Right cardiac atrium (tissue), 5 donors: ENCODE measurements around the gene TTLL5. TPM values are rescaled to one million over a fixed set of nuclear protein-coding genes. Genes with fewer than 3 reads are reported as not detected.
"Not testable (repeated sequence)": the region's sequence is repeated elsewhere in the genome, so short reads cannot be mapped to it uniquely, and the experiment has no call there.

Experiments
- ATAC-seq, 2 donors: fragments of 200-7000 bp; cut with Tn5 transposase; one replicate each; pipeline versions ENCODE4 v1.8.0 to v1.9.1; 2020; ENCODE audit warnings: moderate library complexity in 2 of 2, mild to moderate bottlenecking in 1 of 2
- DNase-seq, 3 donors: peaks; one replicate each; pipeline ENCODE4 v3.0.0-alpha.2; 2020
- H3K27ac ChIP-seq: one replicate; pipeline ENCODE4 v1.5.1; 2013; ENCODE audit warnings: mild to moderate bottlenecking, low read length, control low read depth, moderate library complexity
- H3K27me3 ChIP-seq: one replicate; pipeline ENCODE4 v1.6.1; 2013; ENCODE audit not compliant: control insufficient read depth, insufficient read depth
- H3K4me1 ChIP-seq: one replicate; pipeline ENCODE4 v1.6.1; 2013; ENCODE audit warnings: low read length; ENCODE audit not compliant: control insufficient read depth, insufficient read depth
- H3K4me3 ChIP-seq: one replicate; pipeline ENCODE4 v1.5.1; 2013; ENCODE audit warnings: low read length, control low read depth
- H3K9me3 ChIP-seq: one replicate; pipeline ENCODE4 v1.6.1; 2013; ENCODE audit warnings: low read length; ENCODE audit not compliant: control insufficient read depth
- WGBS: extraction: QIAGEN DNeasy Blood & Tissue Kit; methylation state at CpG from one replicate; pipeline ENCODE4 v1.1.7; 2013; 5-methylcytosine and 5-hydroxymethylcytosine counted together
- intact Hi-C, 4 donors: fragments of 100-400 bp; cut with DNase I; formaldehyde crosslinking; loops; one replicate each; pipeline versions ENCODE4 v1.11.0 to v1.14.0; 2022 to 2023
- polyA plus RNA-seq: library from polyadenylated mRNA; stranded (reverse); fragments of 200-250 nt; gene quantifications from one replicate; pipeline ENCODE4 v1.2.3, GENCODE V29; 2013
- total RNA-seq, 4 donors: library from RNA; stranded (reverse); fragmentation: NEBNext Ultra II Directional; extraction: Animal tissue kit (Norgen Biotek cat#: 25700); gene quantifications; one replicate each; pipeline ENCODE4 v1.2.1, GENCODE V29; 2021
- donor health status: healthy with polysubstance abuse.
- donor health status: DM: no; HTN: yes; CAD: no.
- donor health status: DM: no; HTN: no; CAD: no.
- donor health status: DM: no; HTN: yes; CAD: no; lungs with severe emphysema.
- donor health status: DM: yes; HTN: yes; CAD: no.

TTLL5 gene
- total and polyA plus RNA-seq, 5 donors = 8.0 to 22.2 (median 20.0) TPM

GRCh38 chr14:75911883-75912282 lies 250.8 kb downstream of the TTLL5 start:
- intact Hi-C loops = no loop called here
- H3K4me3 ChIP-seq = no peak overlapping the region
- H3K27me3 ChIP-seq = no peaks in the 10 kb centered on the region
- no peaks in the 10 kb centered on the region for H3K9me3 ChIP-seq
- 41% methylated on average over 7 of the region's 7 CpGs for WGBS
- DNase-seq (peak in 2 of 3 donors; percentile 52 to 72), ATAC-seq (peak; percentile 56 to 86)
- H3K27ac ChIP-seq = no peak overlapping the region
- no peaks in the 10 kb centered on the region for H3K4me1 ChIP-seq

GRCh38 chr14:75913183-75913582 lies 252.1 kb downstream of the TTLL5 start:
- WGBS = 93% methylated on average over 2 of the region's 2 CpGs
- Histone ChIP-seq H3K4me1 (no peaks in the 10 kb centered on the region), H3K27ac (no peak overlapping the region), H3K27me3 (no peaks in the 10 kb centered on the region), H3K4me3 (no peak overlapping the region), H3K9me3 (no peaks in the 10 kb centered on the region)
- DNase-seq (no peak), ATAC-seq (no peak)
- intact Hi-C loops = no loop called here

DNA sequence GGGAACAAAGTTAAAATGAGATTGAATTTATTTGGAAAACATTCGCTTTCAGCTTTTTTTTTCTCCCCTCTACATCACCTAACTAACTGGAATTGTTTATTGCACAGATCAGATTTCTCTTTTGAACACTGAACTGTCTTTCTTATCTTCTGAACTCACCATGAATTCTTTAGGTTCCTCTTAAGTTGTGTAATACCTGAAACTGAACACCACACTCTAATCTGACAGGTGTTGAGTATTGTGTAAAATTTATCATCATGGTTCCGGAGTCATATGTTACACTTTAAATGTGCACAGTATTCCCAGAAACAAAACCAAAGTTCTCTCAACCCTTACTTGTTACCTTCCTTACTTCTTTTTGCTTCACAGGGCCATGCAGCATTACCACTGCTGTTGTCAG lies 254.0 kb downstream of the TTLL5 start:
- ATAC-seq (no peak), DNase-seq (no peak)
- no peaks in the 10 kb centered on the region for H3K4me1 ChIP-seq
- 95% methylated on average over 2 of the region's 2 CpGs for WGBS
- no peaks in the 10 kb centered on the region for H3K27me3 ChIP-seq
- intact Hi-C loops = no loop called here
- H3K4me3 ChIP-seq = no peak overlapping the region
- no peaks in the 10 kb centered on the region for H3K9me3 ChIP-seq
- H3K27ac ChIP-seq = no peak overlapping the region

DNA sequence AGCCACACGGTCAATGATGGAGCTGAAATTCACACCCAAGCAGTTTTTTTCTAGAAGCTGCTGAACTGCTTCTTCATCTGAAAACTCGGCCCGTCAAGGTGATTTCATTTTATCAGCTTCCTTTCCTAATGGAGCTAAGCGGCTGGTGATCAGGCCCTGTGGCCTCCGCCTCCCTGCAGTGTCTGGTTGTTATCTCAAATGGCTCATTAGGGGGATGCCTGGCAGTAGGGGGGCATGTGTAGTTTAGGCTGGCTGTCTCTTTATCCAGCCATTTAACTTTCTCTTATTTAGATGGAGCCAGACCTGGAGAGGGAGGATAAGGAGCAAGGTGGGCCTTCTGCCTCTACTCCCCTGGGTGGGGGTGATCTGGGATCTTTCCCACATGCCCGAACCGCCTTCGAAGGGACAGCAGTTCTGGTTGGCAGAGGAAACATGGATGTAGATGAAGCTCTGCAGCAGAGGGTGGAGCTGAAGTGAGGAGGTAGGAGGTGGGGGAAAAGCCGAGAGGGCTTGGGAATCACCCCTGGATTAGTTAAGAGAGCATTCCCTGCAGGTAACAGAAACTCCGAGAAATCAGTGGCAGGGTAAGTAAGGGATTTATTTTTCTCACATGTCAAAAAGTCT lies 256.4 kb downstream of the TTLL5 start:
- ATAC-seq (no peak), DNase-seq (no peak)
- H3K27me3 ChIP-seq = no peaks in the 10 kb centered on the region
- H3K4me1 ChIP-seq = no peaks in the 10 kb centered on the region
- intact Hi-C loops = no loop called here
- no peak overlapping the region for H3K4me3 ChIP-seq
- H3K27ac ChIP-seq = no peak overlapping the region
- no peaks in the 10 kb centered on the region for H3K9me3 ChIP-seq
- 86% methylated on average over 10 of the region's 10 CpGs for WGBS

GRCh38 chr14:75917946-75918335 lies 256.9 kb downstream of the TTLL5 start:
- Histone ChIP-seq H3K27me3 (no peaks in the 10 kb centered on the region), H3K4me3 (no peak overlapping the region), H3K9me3 (no peaks in the 10 kb centered on the region), H3K4me1 (no peaks in the 10 kb centered on the region), H3K27ac (no peak overlapping the region)
- no peak for ATAC-seq
- intact Hi-C loops = no loop called here
- DNase-seq = no peak
- 76% methylated on average over 1 of the region's 1 CpG for WGBS

GRCh38 chr14:75920421-75920820 lies 259.4 kb downstream of the TTLL5 start:
- intact Hi-C loops, H3K27ac ChIP-seq, H3K27me3 ChIP-seq: not testable (repeated sequence)

DNA sequence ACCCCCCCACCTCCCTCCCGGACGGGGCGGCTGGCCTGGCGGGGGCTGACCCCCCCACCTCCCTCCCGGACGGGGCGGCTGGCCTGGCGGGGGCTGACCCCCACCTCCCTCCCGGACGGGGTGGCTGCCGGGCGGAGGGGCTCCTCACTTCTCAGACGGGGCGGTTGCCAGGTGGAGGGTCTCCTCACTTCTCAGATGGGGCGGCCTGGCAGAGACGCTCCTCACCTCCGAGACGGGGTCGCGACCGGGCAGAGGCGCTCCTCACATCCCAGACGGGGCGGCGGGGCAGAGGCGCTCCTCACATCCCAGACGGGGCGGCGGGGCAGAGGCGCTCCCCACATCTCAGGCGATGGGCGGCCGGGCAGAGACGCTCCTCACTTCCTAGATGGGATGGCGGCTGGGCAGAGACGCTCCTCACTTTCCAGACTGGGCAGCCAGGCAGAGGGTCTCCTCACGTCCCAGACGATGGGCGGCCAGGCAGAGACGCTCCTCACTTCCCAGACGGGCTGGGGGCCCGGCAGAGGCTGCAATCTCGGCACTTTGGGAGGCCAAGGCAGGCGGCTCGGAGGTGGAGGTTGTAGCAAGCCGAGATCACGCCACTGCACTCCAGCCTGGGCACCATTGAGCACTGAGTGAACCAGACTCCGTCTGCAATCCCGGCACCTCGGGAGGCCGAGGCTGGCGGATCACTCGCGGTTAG lies 264.2 kb downstream of the TTLL5 start:
- 98% methylated on average over 44 of the region's 54 CpGs for WGBS
- intact Hi-C loops, ATAC-seq, H3K4me3 ChIP-seq, H3K4me1 ChIP-seq, H3K27me3 ChIP-seq, DNase-seq, H3K27ac ChIP-seq, H3K9me3 ChIP-seq: not testable (repeated sequence)

More at GRCh38 chr14:75920421-75920820, 259.4 kb downstream of the TTLL5 start:
- not testable (repeated sequence) for H3K4me1 ChIP-seq, H3K4me3 ChIP-seq, H3K9me3 ChIP-seq, ATAC-seq, DNase-seq
- WGBS = 98% methylated on average over 4 of the region's 4 CpGs

DNA sequence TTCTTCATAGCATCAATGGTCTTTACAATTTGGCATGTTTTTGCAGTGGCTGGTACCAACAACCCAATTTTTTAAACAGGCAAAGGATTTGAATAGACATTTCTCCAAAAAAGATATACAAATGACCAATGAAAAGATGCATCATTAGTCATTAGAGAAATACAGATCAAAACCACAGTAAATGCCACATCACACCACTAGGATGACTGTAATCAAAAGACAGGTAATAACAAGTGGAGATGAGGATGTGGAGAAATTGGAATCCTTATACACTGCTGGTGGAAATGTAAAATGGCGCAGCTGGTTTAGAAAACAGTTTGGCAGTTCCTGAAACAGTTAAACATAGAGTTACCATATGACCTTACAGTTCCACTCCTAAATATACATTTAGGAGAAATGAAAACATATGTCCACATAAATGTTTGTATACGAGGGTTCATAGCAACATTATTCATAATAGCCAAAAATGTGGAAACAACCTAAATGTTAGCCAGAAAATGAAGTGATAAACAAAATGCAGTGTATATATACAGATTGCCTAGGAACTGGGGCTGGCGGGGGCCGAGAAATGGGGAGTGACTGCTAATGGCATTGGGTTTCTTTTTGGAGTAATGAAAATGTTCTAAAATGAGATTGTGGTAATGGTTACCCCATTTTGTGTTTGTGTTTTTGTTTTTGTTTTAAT lies 265.5 kb downstream of the TTLL5 start:
- no peaks in the 10 kb centered on the region for H3K4me1 ChIP-seq
- no peak for ATAC-seq
- H3K27ac ChIP-seq = no peak overlapping the region
- intact Hi-C loops = no loop called here
- 96% methylated on average over 4 of the region's 4 CpGs for WGBS
- DNase-seq = no peak
- no peak overlapping the region for H3K4me3 ChIP-seq
- H3K27me3 ChIP-seq = no peaks in the 10 kb centered on the region
- H3K9me3 ChIP-seq = no peaks in the 10 kb centered on the region

- Histone ChIP-seq H3K4me1 (no peaks in the 10 kb centered on the region), H3K27ac (no peak overlapping the region), H3K9me3 (no peaks in the 10 kb centered on the region), H3K27me3 (no peaks in the 10 kb centered on the region), H3K4me3 (no peak overlapping the region)
- intact Hi-C loops = no loop called here
- ATAC-seq = peak in 1 of 2 donors; percentile 32
- no peak for DNase-seq
- WGBS = 66% methylated on average over 6 of the region's 6 CpGs
Observed at GRCh38 chr14:75927564-75928087, 266.6 kb downstream of the TTLL5 start.

GRCh38 chr14:75928690-75929181 lies 267.7 kb downstream of the TTLL5 start:
- intact Hi-C loops = no loop called here
- Histone ChIP-seq H3K4me3 (no peak overlapping the region), H3K9me3 (no peaks in the 10 kb centered on the region), H3K27me3 (no peaks in the 10 kb centered on the region), H3K27ac (no peak overlapping the region), H3K4me1 (no peaks in the 10 kb centered on the region)
- DNase-seq (no peak), ATAC-seq (peak in 1 of 2 donors; percentile 73)
- WGBS = 28% methylated on average over 5 of the region's 5 CpGs

GRCh38 chr14:75933712-75934296 lies 272.8 kb downstream of the TTLL5 start:
- Histone ChIP-seq H3K27me3 (no peaks in the 10 kb centered on the region), H3K9me3 (no peaks in the 10 kb centered on the region), H3K27ac (no peak overlapping the region), H3K4me3 (no peak overlapping the region), H3K4me1 (peaks cover 1% of the 10 kb centered on the region)
- DNase-seq (no peak), ATAC-seq (no peak)
- intact Hi-C loops = no loop called here
- 49% methylated on average over 2 of the region's 2 CpGs for WGBS
